Hematopoietic multipotent progenitor cell treated with erythropoietin and hydrocortisone succinate and interleukin-3 and kit ligand, for 4 days (in vitro differentiated cells): ENCODE data around the gene CLEC1B.
"Not testable (repeated sequence)": the region's sequence is repeated elsewhere in the genome, so short reads cannot be mapped to it uniquely, and the experiment has no call there.

ENCODE experiments used
- DNase-seq: peaks from one replicate; pipeline ENCODE4 v3.0.0-alpha.2; 2015

CLEC1B gene

GRCh38 chr12:9973949-9974348 lies 25.0 kb downstream of the CLEC1B start:
- DNase-seq = no peak

- DNase-seq = peak; percentile 79
These were observed 27.7 kb downstream of the CLEC1B start, which contains the start of gene CLEC12A for GRCh38 chr12:9971181-9971580. TSS of gene CLEC12A (plus strand) at chr12:9971409. CDS start at chr12:9971597, 188 bp downstream.

- DNase-seq = no peak
These were observed 29.2 kb downstream of the CLEC1B start for GRCh38 chr12:9969673-9970072.

GRCh38 chr12:9961901-9962300 lies 37.0 kb downstream of the CLEC1B start:
- DNase-seq = no peak

- no peak for DNase-seq
These were observed 37.8 kb downstream of the CLEC1B start for GRCh38 chr12:9961106-9961505.

DNA sequence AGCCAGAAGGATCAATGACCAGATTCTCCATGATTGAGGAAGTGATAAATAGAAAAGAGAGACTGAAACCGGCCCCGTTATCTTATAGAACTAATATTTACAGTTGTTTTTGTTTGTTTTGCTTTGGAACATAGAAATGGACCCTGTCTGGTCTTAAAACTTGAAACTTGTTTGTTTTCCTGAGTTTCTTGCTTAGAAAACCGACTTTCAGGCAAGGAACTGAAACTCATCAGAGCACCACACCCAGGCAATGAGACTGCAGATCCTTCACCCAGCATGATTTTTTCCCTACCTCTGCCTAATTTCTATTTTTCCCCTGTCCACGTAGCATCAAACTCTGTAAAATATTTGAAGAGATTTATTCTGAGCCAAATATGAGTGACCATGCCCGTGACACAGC lies 38.3 kb downstream of the CLEC1B start:
- DNase-seq = no peak

DNA sequence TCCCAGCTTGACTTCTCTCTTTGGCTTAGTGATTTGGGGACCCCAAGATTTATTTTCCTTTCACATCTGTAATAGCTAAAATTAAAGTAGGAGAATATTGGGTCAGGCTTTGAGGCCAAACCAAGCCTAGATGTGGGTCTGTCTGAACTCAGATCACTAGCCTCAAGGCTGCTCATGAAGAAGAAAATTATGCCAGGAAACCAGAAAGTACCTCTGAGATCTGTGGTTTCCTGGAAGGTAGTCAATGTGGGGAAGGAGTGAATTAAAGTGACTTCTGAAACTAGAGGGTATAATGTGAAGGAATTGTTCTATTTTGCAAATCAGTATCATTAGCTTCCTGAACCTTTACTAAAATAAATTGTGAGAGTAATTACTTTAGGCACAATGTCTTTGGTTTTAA lies 41.1 kb downstream of the CLEC1B start:
- DNase-seq = no peak

GRCh38 chr12:9952954-9953729 lies 45.8 kb downstream of the CLEC1B start:
- not testable (repeated sequence) for DNase-seq

DNA sequence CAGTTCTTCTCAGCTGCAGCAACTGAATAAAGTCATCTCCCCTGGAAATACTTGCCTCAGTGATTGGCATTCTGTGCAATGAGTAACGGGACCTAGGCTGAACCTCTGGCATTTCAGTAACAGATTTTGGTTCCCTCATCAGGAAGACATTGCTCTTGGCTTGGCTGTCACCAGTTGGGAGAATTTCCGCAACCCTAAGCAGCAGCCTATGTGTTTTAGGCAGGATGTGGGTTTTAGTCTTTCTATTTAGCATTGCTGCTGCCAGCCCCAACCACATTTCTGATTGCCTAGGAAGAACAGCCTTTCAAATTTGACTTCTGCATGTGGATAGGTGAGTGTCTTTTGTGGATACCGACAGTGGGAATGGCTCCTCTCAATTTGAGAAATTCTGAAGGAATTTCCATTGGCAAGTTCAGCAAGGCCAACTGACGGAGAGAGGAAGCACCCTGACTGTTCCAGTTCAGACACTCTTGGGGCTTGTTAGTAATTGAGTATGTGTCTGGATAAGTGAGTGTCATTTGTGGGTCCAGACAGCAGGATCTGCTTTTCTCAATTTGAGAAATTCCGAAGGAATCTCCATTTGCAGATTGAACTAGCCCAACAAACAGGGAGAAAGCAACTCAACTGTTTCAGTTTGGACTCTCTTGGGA lies 47.8 kb downstream of the CLEC1B start:
- DNase-seq = peak; percentile 74

GRCh38 chr12:9948606-9949296 lies 50.2 kb downstream of the CLEC1B start:
- DNase-seq = peak; percentile 60

DNA sequence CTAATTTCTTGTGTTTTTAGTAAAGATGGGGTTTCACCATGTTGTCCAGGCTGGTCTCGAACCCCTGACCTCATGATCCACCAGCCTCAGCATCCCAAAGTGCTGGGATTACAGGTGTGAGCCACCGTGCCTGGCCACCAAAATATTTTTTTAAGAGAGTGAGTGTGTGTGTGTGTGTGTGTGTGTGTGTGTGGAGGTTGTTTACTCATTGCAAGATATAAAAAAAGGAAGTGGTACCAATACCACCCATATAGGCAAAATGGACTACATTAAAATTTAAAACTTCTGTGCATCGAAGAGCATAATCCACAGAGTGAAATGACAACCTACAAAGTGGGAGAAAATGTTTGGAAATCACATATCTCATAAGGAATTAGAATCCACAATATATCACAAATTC lies 51.2 kb downstream of the CLEC1B start:
- no peak for DNase-seq

- peak; percentile 33 for DNase-seq
These were observed 54.5 kb downstream of the CLEC1B start for GRCh38 chr12:9944391-9944790.

DNA sequence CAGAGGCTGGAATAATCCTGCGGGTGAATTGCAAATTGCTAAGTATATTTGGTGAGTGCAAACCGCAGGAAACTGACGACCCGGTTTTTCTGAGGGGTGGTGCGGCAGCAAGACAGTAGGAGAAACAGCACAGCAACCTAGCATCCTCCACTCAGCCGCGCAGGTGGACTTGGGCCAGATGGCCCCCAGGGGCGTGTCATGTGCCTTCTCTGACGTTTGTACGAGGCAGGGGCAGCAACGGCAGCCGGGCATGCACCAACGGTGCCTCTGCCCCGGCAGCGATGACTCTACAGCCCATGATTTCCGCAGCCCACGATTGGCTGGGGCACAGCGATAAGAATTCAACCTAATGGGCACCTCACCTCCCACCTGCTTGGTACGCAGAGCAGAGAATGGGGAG lies 55.7 kb downstream of the CLEC1B start:
- DNase-seq = peak; percentile 66
